ENCODE data around the gene GNG13. TPM values are rescaled to one million over a fixed set of nuclear protein-coding genes. Genes with fewer than 3 reads are reported as not detected.
"Not testable (repeated sequence)": the region's sequence is repeated elsewhere in the genome, so short reads cannot be mapped to it uniquely, and the experiment has no call there.

Gene GNG13
- total RNA-seq, 1 donor from 2014 or later: not detected

GRCh38 chr16:764184-764750 lies 36.3 kb downstream of the GNG13 start:
- DNase-seq (ENCODE audit: low read depth): no peak

GRCh38 chr16:763369-764183 lies 37.0 kb downstream of the GNG13 start:
- DNase-seq (ENCODE audit: low read depth): no peak

GRCh38 chr16:762595-763268 lies 37.8 kb downstream of the GNG13 start:
- no peak for DNase-seq (ENCODE audit: low read depth)

GRCh38 chr16:761625-762513 lies 38.7 kb downstream of the GNG13 start:
- no peak for DNase-seq (ENCODE audit: low read depth)

- DNase-seq (ENCODE audit: low read depth): no peak
Observed at GRCh38 chr16:760545-761343, 39.8 kb downstream of the GNG13 start, which contains the start of gene MSLN. Gene MSLN (plus strand): TSS chr16:760734. CDS start chr16:762681, 1,947 bp downstream.

- no peak for DNase-seq (ENCODE audit: low read depth)
Observed at GRCh38 chr16:760065-760464, 40.5 kb downstream of the GNG13 start.

DNA sequence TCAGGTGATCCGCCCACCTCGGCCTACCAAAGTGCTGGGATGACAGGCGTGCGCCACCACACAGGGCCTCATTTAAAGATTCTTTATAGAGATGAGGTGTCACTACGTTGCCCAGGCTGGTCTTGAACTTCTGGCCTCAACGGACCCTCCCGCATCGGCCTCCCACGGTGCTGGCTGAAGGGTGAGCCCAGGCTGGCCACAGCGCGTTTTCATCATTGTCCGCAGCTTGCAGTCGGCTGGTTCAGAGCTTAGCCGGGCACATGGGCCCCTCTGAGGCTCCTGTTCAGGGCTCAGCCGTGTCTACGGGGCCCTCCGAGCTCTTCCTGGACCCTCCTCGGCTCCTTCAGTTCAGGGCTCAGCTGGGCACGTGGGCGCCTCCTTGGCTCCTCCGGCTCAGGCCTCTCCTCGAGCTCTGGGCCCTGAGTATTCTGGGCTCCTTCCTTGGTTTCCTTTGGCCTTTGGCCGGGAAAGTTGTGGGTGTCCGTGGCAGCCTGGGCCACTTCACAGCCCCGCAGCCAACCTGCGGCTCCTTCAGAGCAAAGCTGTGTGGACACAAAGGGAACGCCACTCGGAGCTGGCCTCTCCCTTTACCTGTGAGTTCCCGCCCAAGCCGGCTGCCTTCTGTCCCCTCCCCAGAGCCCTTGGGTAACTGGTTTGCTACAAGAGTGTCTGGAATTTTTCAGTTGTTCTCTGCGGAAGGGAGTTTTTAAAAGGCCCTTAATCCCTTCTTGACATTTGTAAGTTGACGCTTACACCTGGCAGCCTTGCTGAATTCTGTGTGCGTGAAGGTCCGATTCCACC lies 41.2 kb downstream of the GNG13 start:
- DNase-seq (ENCODE audit: low read depth): no peak

GRCh38 chr16:756428-756827 lies 44.1 kb downstream of the GNG13 start:
- no peak for DNase-seq (ENCODE audit: low read depth)

DNA sequence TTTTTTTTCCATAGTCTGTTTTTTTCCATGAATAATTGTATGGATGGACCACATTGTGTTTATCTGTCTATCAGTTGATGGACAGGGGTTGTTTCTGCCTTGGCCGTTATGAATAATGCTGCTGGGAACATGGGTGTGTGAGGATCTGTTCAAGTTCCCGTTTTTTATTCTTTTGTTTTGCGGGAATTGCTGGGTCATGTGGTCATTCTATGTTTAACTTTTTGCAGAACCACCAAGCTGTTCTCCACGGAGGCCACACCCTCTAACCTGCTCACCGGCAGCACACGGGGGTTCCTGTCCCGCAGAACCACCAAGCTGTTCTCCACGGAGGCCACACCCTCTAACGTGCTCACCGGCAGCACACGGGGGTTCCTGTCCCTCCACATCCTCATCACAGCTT lies 45.9 kb downstream of the GNG13 start:
- DNase-seq (ENCODE audit: low read depth): no peak

GRCh38 chr16:754121-754607 lies 46.4 kb downstream of the GNG13 start:
- DNase-seq (ENCODE audit: low read depth): not testable (repeated sequence)

DNA sequence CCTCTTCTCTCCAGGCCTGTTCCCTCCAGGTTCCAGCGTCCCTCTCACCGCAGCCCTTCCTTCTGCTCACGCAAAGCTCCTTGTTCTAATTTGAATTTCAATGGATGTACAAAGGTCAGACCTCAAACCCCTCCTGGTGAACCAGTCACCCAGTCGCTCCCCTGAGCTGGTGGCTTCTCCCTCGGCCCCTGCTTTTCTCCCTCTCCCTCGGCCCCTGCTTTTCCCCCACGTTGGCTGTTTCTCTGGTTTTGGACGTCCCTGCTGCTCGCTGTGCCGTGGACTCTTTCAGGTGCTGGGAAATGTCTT lies 48.6 kb downstream of the GNG13 start:
- DNase-seq (ENCODE audit: low read depth): no peak

GRCh38 chr16:751152-752006 lies 49.2 kb downstream of the GNG13 start:
- DNase-seq (ENCODE audit: low read depth): no peak

GRCh38 chr16:750485-750884 lies 50.0 kb downstream of the GNG13 start:
- no peak for DNase-seq (ENCODE audit: low read depth)

DNA sequence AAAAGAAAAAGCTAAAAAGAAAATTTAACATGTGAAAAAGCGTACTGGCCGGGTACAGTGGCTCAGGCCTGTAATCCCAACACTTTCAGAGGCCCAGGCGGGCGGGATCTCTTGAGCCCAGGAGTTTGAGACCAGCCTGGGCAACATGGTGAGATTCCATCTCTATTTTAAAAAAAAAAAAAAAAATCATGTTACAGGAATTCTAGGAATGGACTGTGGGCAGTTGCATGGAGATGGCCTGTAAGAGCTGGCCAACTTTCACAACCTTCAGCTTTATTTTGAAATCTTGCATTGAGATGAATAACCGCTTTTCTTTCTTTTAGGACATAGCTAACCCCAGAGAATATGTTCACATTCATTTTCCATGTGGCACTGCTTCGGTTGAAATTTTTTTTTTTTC lies 51.5 kb downstream of the GNG13 start:
- DNase-seq (ENCODE audit: low read depth): peak; percentile 30
